Activated T-helper 1 cell treated with anti-CD3 and anti-CD28 coated beads, Interleukin-12 subunit alpha, Interleukin-12 subunit beta, Interleukin-2, Interleukin-4 antibody, amounts not matched to agents 30 ng/mL and 10 ng/mL and 1 ng/mL, durations not matched to agents 14 hours and 24 hours and 36 hours (primary cell): Measurements from ENCODE around the gene NUP214. TPM values are rescaled to one million over a fixed set of nuclear protein-coding genes. Genes with fewer than 3 reads are reported as not detected.
"Not testable (repeated sequence)": the region's sequence is repeated elsewhere in the genome, so short reads cannot be mapped to it uniquely, and the experiment has no call there.

Source experiments
- DNase-seq: peaks from one replicate; pipeline ENCODE4 v3.0.0; 2021; ENCODE audit warnings: low spot score
- H3K27ac Mint-ChIP-seq: one replicate; pipeline ENCODE4 v1.8.0; 2021; ENCODE audit warnings: mild to moderate bottlenecking, mixed read lengths
- H3K27me3 Mint-ChIP-seq: one replicate; pipeline ENCODE4 v1.8.0; 2022; ENCODE audit warnings: mild to moderate bottlenecking, moderate library complexity, mixed read lengths; ENCODE audit not compliant: insufficient read depth
- H3K36me3 Mint-ChIP-seq: one replicate; pipeline ENCODE4 v1.8.0; 2021; ENCODE audit warnings: low read depth, mixed read lengths
- H3K4me1 Mint-ChIP-seq: one replicate; pipeline ENCODE4 v1.8.0; 2021; ENCODE audit warnings: low read depth, mixed read lengths
- H3K4me3 Mint-ChIP-seq: one replicate; pipeline ENCODE4 v1.8.0; 2021; ENCODE audit warnings: mild to moderate bottlenecking, moderate library complexity, mixed read lengths
- H3K9me3 Mint-ChIP-seq: one replicate; pipeline ENCODE4 v1.8.0; 2021; ENCODE audit warnings: mixed read lengths
- intact Hi-C: fragments of 100-400 bp; cut with micrococcal nuclease; formaldehyde crosslinking; loops from one replicate; pipeline ENCODE4 v1.15.1; 2024
- total RNA-seq: library from RNA; stranded (reverse); gene quantifications from 2 replicates; pipeline ENCODE4 v1.2.3, GENCODE V29; 2022

Gene NUP214
- total RNA-seq, 1 donor from 2014 or later, result 80.7 TPM

DNA sequence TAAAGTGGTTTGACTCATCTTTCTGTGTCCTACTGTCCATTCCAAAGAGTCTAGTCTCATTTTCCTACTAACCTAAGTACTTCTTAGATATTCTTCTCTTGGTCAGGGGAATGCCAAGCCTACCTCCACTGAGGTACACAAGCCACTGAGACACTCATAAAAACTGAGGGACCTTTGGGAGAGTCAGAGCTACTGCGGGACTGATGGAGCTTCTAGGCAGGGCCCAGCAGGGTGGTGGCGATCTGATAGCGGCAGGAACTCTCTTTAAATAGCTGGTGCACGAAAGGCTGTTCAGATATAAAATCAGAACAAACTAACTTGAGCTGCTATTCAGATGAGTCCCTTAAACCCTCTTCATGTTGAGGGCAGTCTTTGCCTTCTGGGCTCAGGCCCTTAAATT is 14.7 kb downstream of the NUP214 start:
- H3K27me3 Mint-ChIP-seq, result no peaks in the 10 kb centered on the region
- no peak for DNase-seq
- intact Hi-C loops, result no loop called here
- H3K4me3 Mint-ChIP-seq, result no peak overlapping the region
- no peaks in the 10 kb centered on the region for H3K9me3 Mint-ChIP-seq
- no peak overlapping the region for H3K27ac Mint-ChIP-seq
- peaks cover 59% of the 10 kb centered on the region for H3K36me3 Mint-ChIP-seq
- H3K4me1 Mint-ChIP-seq, result peaks cover 5% of the 10 kb centered on the region

GRCh38 chr9:131140550-131140949 is 15.2 kb downstream of the NUP214 start:
- Mint-ChIP-seq H3K9me3 (no peaks in the 10 kb centered on the region), H3K27me3 (no peaks in the 10 kb centered on the region), H3K27ac (no peak overlapping the region), H3K4me3 (no peak overlapping the region), H3K36me3 (peaks cover 61% of the 10 kb centered on the region), H3K4me1 (peaks cover 5% of the 10 kb centered on the region)
- intact Hi-C loops, result no loop called here
- no peak for DNase-seq

DNA sequence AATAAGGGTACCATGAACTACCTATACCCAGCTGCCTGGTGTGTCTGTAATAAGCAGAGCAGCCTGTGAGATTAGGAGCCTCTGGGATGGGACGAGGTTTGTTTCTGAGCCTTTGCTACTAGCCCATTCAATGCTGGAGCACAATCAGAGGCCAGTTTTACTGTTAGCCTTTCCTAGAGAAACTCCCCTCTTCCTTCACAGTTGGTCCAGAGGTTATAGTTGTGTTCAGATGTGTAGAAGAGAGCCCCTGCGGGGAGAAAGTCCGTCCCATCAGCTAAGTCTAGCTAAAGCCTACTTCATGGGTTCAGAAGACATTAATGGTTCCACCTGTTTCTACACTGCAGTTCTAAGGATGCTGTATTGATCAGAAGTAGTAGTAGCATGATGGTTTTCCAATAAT is 16.8 kb downstream of the NUP214 start:
- no peak overlapping the region for H3K27ac Mint-ChIP-seq
- peaks cover 5% of the 10 kb centered on the region for H3K4me1 Mint-ChIP-seq
- intact Hi-C loops, result no loop called here

DNA sequence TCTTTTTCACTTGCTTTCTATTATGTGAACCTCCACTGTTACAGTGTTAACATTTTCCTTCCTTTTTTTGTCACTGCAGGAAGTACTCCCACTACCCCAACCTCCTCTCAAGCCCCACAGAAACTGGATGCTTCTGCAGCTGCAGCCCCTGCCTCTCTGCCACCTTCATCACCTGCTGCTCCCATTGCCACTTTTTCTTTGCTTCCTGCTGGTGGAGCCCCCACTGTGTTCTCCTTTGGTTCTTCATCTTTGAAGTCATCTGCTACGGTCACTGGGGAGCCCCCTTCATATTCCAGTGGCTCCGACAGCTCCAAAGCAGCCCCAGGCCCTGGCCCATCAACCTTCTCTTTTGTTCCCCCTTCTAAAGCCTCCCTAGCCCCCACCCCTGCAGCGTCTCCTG is 18.8 kb downstream of the NUP214 start:
- Mint-ChIP-seq H3K4me1 (peaks cover 5% of the 10 kb centered on the region), H3K9me3 (no peaks in the 10 kb centered on the region), H3K27ac (peak overlapping the region; percentile 21), H3K27me3 (no peaks in the 10 kb centered on the region), H3K36me3 (peaks cover 56% of the 10 kb centered on the region), H3K4me3 (no peak overlapping the region)
- intact Hi-C loops, result no loop called here
- DNase-seq, result no peak

More for the DNA sequence above, 16.8 kb downstream of the NUP214 start:
- H3K36me3 Mint-ChIP-seq, result peaks cover 56% of the 10 kb centered on the region
- DNase-seq, result no peak
- no peaks in the 10 kb centered on the region for H3K27me3 Mint-ChIP-seq
- no peak overlapping the region for H3K4me3 Mint-ChIP-seq
- no peaks in the 10 kb centered on the region for H3K9me3 Mint-ChIP-seq

DNA sequence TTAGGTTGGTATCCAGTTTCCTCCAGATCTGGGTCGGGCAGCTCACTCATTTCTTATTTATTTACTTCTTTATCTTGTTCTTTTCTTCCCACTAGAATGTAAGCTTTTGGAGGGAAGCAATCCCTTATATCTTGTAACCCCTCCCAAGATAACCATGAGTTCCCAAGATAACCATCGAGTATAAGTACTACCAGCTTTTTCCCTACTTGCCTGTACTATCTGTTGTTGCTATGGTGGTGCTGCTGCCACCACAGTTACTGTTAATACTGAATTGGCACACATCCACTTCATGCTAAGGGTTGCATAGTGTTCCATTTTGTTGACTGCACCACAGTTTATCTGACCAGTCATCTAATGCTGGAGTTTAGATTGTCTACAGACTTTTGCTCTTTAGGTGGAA is 19.9 kb downstream of the NUP214 start:
- no peak for DNase-seq
- intact Hi-C loops, result no loop called here
- H3K27me3 Mint-ChIP-seq, result no peaks in the 10 kb centered on the region
- H3K36me3 Mint-ChIP-seq, result peaks cover 55% of the 10 kb centered on the region
- H3K4me1 Mint-ChIP-seq, result peaks cover 5% of the 10 kb centered on the region
- no peak overlapping the region for H3K27ac Mint-ChIP-seq
- H3K4me3 Mint-ChIP-seq, result no peak overlapping the region
- H3K9me3 Mint-ChIP-seq, result no peaks in the 10 kb centered on the region

GRCh38 chr9:131146186-131146585 is 20.8 kb downstream of the NUP214 start:
- H3K27ac Mint-ChIP-seq, result no peak overlapping the region
- H3K9me3 Mint-ChIP-seq, result no peaks in the 10 kb centered on the region
- peaks cover 5% of the 10 kb centered on the region for H3K4me1 Mint-ChIP-seq
- H3K36me3 Mint-ChIP-seq, result peaks cover 48% of the 10 kb centered on the region
- intact Hi-C loops, result no loop called here
- H3K4me3 Mint-ChIP-seq, result no peak overlapping the region
- DNase-seq, result no peak
- no peaks in the 10 kb centered on the region for H3K27me3 Mint-ChIP-seq

DNA sequence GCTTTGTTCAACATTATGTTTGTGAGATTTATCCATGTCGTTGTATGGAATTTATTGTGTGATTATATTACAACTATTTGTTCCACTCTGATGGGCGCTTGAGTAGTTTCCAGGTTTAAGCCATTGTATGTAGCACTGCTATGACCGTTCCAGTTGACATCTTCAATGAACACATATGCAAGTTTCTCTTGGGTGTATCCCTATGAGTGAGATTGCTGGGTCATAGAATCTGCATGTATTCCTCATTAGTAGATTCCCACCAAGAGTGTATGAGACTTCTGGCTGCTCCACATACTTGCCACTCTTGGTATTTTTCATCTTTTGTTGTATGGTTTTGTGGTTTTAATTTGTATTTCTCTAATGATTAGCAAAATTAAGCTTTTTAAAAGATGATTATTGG is 22.9 kb downstream of the NUP214 start:
- no peaks in the 10 kb centered on the region for H3K9me3 Mint-ChIP-seq
- DNase-seq, result no peak
- peaks cover 51% of the 10 kb centered on the region for H3K36me3 Mint-ChIP-seq
- intact Hi-C loops, result no loop called here
- peaks cover 5% of the 10 kb centered on the region for H3K4me1 Mint-ChIP-seq
- no peak overlapping the region for H3K27ac Mint-ChIP-seq
- no peaks in the 10 kb centered on the region for H3K27me3 Mint-ChIP-seq
- no peak overlapping the region for H3K4me3 Mint-ChIP-seq

DNA sequence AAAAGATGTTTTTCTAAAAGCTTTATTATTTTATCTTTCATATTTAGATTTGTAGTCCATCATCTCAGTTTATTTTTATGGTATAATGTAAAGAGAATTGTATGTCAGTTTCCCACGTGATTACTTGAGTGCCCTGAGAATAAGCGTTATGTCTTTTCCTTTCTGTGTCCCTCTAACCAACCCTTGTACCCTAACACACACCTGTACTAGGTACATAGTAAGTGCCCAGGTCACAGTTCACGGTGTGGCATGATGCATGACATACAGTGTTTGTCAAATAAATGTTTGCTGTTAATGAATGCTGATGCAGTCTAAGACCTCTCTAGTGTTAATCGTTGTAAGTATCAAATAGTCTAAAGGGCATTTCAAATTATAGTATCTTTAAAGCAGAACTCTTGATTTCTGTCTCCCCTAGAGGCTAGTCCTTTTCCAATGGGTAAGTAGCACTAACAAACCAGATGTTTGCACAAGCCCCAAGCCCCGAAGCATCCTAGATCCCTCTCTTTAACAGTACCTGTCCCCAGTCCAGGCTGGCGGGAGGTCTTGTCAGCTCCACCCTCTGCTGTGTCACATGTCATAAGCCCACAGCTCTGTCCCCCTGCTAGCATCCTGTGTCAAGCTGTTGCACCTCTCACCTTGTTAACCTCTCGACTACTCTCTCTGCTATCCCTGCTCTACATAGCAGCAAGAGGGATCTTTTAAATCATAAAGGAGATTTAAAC is 23.7 kb downstream of the NUP214 start:
- intact Hi-C loops, result no loop called here
- H3K4me3 Mint-ChIP-seq, result no peak overlapping the region
- no peaks in the 10 kb centered on the region for H3K27me3 Mint-ChIP-seq
- peaks cover 51% of the 10 kb centered on the region for H3K36me3 Mint-ChIP-seq
- H3K4me1 Mint-ChIP-seq, result no peaks in the 10 kb centered on the region
- no peak for DNase-seq
- no peaks in the 10 kb centered on the region for H3K9me3 Mint-ChIP-seq
- no peak overlapping the region for H3K27ac Mint-ChIP-seq

- H3K27ac Mint-ChIP-seq, result peak overlapping the region; percentile 1
- intact Hi-C loops, result no loop called here
- DNase-seq, result no peak
- H3K4me3 Mint-ChIP-seq, result no peak overlapping the region
- H3K4me1 Mint-ChIP-seq, result peaks cover 5% of the 10 kb centered on the region
- H3K36me3 Mint-ChIP-seq, result peaks cover 50% of the 10 kb centered on the region
- no peaks in the 10 kb centered on the region for H3K27me3 Mint-ChIP-seq
- H3K9me3 Mint-ChIP-seq, result no peaks in the 10 kb centered on the region
Observed at GRCh38 chr9:131149688-131150053, 24.3 kb downstream of the NUP214 start.

GRCh38 chr9:131153595-131153994 is 28.2 kb downstream of the NUP214 start:
- Mint-ChIP-seq H3K36me3 (peaks cover 46% of the 10 kb centered on the region), H3K27ac (no peak overlapping the region), H3K9me3 (no peaks in the 10 kb centered on the region), H3K4me1 (peaks cover 8% of the 10 kb centered on the region), H3K27me3 (no peaks in the 10 kb centered on the region), H3K4me3 (no peak overlapping the region)
- intact Hi-C loops, result no loop called here
- no peak for DNase-seq

DNA sequence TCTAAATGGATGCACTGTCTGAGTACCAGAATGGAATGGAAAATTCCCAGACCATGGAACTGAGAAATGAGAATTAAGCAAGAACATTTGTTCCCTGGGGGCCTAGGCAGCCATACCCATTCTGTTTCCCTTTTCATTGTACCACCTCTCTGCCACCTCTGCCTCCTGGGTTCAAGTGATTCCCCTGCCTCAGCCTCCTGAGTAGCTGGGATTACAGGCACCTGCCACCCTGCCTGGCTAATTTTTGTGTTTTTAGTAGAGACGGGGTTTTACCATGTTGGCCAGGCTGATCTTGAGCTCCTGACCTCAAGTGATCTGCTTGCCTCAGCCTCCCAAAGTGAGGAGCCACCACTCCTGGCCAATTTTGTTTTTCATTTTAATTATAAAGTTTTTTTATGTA is 33.3 kb downstream of the NUP214 start:
- peaks cover 37% of the 10 kb centered on the region for H3K36me3 Mint-ChIP-seq
- H3K9me3 Mint-ChIP-seq, H3K4me3 Mint-ChIP-seq, intact Hi-C loops, DNase-seq, H3K27ac Mint-ChIP-seq, H3K4me1 Mint-ChIP-seq, H3K27me3 Mint-ChIP-seq: not testable (repeated sequence)

- no peaks in the 10 kb centered on the region for H3K27me3 Mint-ChIP-seq
- no peak for DNase-seq
- no peaks in the 10 kb centered on the region for H3K9me3 Mint-ChIP-seq
- intact Hi-C loops, result no loop called here
- H3K36me3 Mint-ChIP-seq, result peaks cover 32% of the 10 kb centered on the region
- no peaks in the 10 kb centered on the region for H3K4me1 Mint-ChIP-seq
- H3K4me3 Mint-ChIP-seq, result no peak overlapping the region
- H3K27ac Mint-ChIP-seq, result no peak overlapping the region
Observed at GRCh38 chr9:131160416-131161112, 35.2 kb downstream of the NUP214 start.

- Mint-ChIP-seq H3K4me3 (no peak overlapping the region), H3K4me1 (no peaks in the 10 kb centered on the region), H3K36me3 (peaks cover 33% of the 10 kb centered on the region), H3K27me3 (no peaks in the 10 kb centered on the region), H3K27ac (no peak overlapping the region), H3K9me3 (no peaks in the 10 kb centered on the region)
- DNase-seq, result no peak
- intact Hi-C loops, result no loop called here
Observed at GRCh38 chr9:131161585-131161984, 36.2 kb downstream of the NUP214 start.
